ENCODE measurements around the gene ZNF26. TPM values are rescaled to one million over a fixed set of nuclear protein-coding genes. Genes with fewer than 3 reads are reported as not detected.
A peak's percentile ranks its signal among the peaks of the same experiment; 100 is the strongest.
"Not testable (repeated sequence)": the region's sequence is repeated elsewhere in the genome, so short reads cannot be mapped to it uniquely, and the experiment has no call there.

The ZNF26 gene
- total RNA-seq, 1 experiment from 2014 or later: 12.6 TPM

GRCh38 chr12:132951649-132952048, 34.5 kb upstream of the ZNF26 start:
- DNase-seq: no peak
- no peak overlapping the region for H3K27ac ChIP-seq
- H3K9me3 ChIP-seq (replicated peaks): peaks cover 14% of the 10 kb centered on the region

GRCh38 chr12:132952371-132953162, 33.6 kb upstream of the ZNF26 start:
- Histone ChIP-seq H3K27ac (no peak overlapping the region), H3K36me3 (peaks cover 21% of the 10 kb centered on the region), H3K27me3 (no peaks in the 10 kb centered on the region), H3K4me1 (no peaks in the 10 kb centered on the region), H3K4me3 (no peak overlapping the region), H3K9me3 (replicated peaks) (peaks cover 19% of the 10 kb centered on the region)
- no peak for DNase-seq

More at GRCh38 chr12:132951649-132952048, 34.5 kb upstream of the ZNF26 start:
- Histone ChIP-seq H3K4me3 (no peak overlapping the region), H3K4me1 (no peaks in the 10 kb centered on the region), H3K27me3 (no peaks in the 10 kb centered on the region), H3K36me3 (peaks cover 29% of the 10 kb centered on the region)

- Histone ChIP-seq H3K4me3 (no peak overlapping the region), H3K9me3 (replicated peaks) (peaks cover 19% of the 10 kb centered on the region), H3K36me3 (peaks cover 16% of the 10 kb centered on the region), H3K27ac (no peak overlapping the region), H3K27me3 (no peaks in the 10 kb centered on the region), H3K4me1 (no peaks in the 10 kb centered on the region)
- DNase-seq: no peak
These were observed 33.1 kb upstream of the ZNF26 start for GRCh38 chr12:132953163-132953425.

- no peaks in the 10 kb centered on the region for H3K4me1 ChIP-seq
- H3K4me3 ChIP-seq: no peak overlapping the region
- H3K27ac ChIP-seq: no peak overlapping the region
- DNase-seq: no peak
- peaks cover 19% of the 10 kb centered on the region for H3K9me3 ChIP-seq (replicated peaks)
- H3K36me3 ChIP-seq: peaks cover 12% of the 10 kb centered on the region; the same call in 1 of the 2 replicates
- no peaks in the 10 kb centered on the region for H3K27me3 ChIP-seq
These were observed 32.4 kb upstream of the ZNF26 start for GRCh38 chr12:132953771-132954170.

- Histone ChIP-seq H3K27me3 (no peaks in the 10 kb centered on the region), H3K4me3 (peak overlapping the region; percentile 94), H3K9me3 (replicated peaks) (peaks cover 19% of the 10 kb centered on the region), H3K4me1 (no peaks in the 10 kb centered on the region), H3K36me3 (peaks cover 7% of the 10 kb centered on the region; the same call in 1 of the 2 replicates), H3K27ac (peak overlapping the region; percentile 87)
- peak; percentile 6 to 26 for DNase-seq
These were observed 31.6 kb upstream of the ZNF26 start for GRCh38 chr12:132954471-132955048.

DNA sequence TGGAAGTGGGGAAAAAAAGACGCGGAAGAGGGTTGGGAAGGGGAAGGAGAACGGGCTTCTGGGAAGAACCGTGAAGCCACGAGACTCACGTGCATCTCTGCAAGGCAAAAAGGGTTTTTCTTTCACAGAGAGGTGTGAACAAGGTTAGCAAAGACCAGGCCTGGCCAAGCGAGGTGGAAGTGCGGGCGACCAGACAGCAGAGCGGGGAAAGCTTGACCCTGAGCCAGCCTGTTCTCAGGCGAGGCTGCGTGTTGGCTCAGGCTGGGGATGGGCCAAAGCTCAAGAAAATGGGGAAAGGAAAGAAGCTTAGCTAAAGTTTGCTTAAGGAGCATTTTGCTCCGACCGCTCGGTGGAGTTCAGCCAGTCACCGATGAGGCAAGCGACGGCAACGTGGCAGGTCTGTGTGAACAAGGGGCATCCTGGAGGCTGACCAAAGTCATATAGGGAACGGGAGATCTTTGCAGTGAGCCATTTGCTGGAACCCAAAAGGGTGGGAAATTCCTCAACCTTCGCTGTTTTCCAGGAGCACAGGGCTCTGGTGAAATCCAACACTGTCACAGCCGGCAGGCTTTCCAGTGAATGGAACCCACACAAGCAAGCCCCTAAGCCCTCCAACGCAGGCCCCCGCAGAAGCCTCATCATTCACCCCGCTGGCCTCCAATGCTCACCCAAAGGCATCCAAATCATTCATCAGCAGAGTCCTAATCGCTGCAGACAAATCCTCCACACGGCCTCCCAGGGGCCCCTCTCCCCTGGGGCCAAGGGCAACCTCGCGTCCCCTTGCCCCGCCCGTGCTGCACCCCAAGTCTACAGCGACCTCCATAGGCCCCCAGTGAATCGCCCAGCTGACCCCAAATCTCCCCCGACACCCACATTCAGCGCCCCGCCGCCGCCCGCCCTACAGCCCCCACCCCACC, 30.8 kb upstream of the ZNF26 start:
- Histone ChIP-seq H3K27me3 (no peaks in the 10 kb centered on the region), H3K4me3 (peak overlapping the region; percentile 94), H3K36me3 (no peaks in the 10 kb centered on the region; the same call in 1 of the 2 replicates), H3K9me3 (replicated peaks) (peaks cover 19% of the 10 kb centered on the region), H3K4me1 (no peaks in the 10 kb centered on the region), H3K27ac (peak overlapping the region; percentile 87)
- peak; percentile 53 to 69 for DNase-seq

DNA sequence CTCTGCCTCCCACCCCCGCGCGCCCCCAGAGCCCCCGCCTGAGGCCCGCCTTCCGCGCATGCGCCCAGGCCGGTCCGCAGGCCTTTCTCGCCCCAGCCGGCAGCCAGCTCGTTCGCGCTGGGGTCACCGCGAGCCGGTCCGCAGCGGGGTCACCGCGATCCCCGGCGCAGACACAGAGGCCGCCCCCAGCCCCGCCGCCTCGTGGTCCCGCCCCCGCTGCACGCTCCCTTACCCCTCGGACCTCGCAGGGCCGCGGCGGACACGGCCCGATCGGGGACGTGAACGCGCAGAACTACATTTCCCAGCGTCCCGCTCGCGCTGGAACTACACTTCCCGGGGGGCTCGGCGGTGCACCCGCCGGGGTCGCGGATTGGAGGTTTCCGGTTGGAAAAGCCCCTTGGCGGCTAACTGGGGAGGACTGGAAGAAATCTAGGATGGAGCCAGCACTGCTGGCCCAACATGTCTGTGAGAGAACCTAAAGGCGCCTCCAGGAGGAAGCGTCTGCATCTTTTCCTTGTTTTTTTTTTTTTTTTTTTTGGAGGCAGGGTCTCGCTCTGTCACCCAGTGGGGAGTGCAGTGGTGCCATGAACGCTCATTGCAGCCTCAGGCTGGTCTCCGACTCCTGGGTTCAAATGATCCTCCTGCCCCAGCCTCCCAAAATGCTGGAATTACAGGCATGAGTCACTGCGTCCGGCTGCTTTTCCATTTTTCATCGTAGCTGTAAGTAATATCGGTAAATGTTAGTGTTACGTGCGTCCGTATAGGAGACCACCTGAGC, 30.0 kb upstream of the ZNF26 start, which contains the start of gene ZNF605:
ZNF605 (minus strand) TSS at position 296 of the 778 bp plus-strand sequence. CDS start 10,671 bp downstream, outside the sequence.
- H3K4me1 ChIP-seq: no peaks in the 10 kb centered on the region
- H3K36me3 ChIP-seq: no peaks in the 10 kb centered on the region
- peak within 1 kb of the TSS; percentile 94 for H3K4me3 ChIP-seq
- DNase-seq: peak; percentile 90
- peaks cover 11% of the 10 kb centered on the region for H3K9me3 ChIP-seq (replicated peaks)
- peak within 1 kb of the TSS; percentile 87 for H3K27ac ChIP-seq
- H3K27me3 ChIP-seq: no peaks in the 10 kb centered on the region

GRCh38 chr12:132961790-132962189, 24.4 kb upstream of the ZNF26 start:
- H3K4me3 ChIP-seq; H3K4me1 ChIP-seq; DNase-seq; H3K27me3 ChIP-seq; H3K27ac ChIP-seq; H3K36me3 ChIP-seq; H3K9me3 ChIP-seq (replicated peaks): not testable (repeated sequence)

DNA sequence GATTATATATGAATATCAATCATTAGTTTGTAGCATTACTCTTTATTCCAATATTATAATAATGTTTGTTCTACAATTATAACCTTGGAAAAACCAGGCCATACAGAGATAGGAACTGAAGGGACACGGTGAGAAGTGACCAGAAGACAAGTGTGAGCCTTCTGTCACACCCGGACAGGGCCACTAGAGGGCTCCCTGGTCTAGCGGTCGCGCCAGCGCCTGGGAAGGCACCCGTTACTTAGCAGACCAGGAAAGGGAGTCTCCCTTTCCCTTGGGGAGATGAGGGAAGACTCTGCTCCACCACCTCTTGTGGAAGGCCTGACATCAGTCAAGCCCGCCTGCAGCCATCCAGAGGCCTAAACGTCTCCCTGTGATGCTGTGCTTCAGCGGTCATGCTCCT, 22.2 kb upstream of the ZNF26 start:
- not testable (repeated sequence) for H3K9me3 ChIP-seq (replicated peaks); H3K4me3 ChIP-seq; H3K36me3 ChIP-seq; H3K4me1 ChIP-seq; DNase-seq; H3K27me3 ChIP-seq; H3K27ac ChIP-seq

- no peaks in the 10 kb centered on the region for H3K27me3 ChIP-seq
- no peak overlapping the region for H3K4me3 ChIP-seq
- no peak overlapping the region for H3K27ac ChIP-seq
- H3K9me3 ChIP-seq (replicated peaks): 0 out of 2 replicates have a peak, but pooled peaks cover 3% of the 10 kb centered on the region
- H3K4me1 ChIP-seq: no peaks in the 10 kb centered on the region
- H3K36me3 ChIP-seq: no peaks in the 10 kb centered on the region
- DNase-seq: no peak
These were observed 20.4 kb upstream of the ZNF26 start for GRCh38 chr12:132965796-132966195.

GRCh38 chr12:132966676-132967415, 19.3 kb upstream of the ZNF26 start:
- 0 out of 2 replicates have a peak, but pooled peaks cover 3% of the 10 kb centered on the region for H3K9me3 ChIP-seq (replicated peaks)
- H3K4me3 ChIP-seq: no peak overlapping the region
- no peaks in the 10 kb centered on the region for H3K36me3 ChIP-seq
- H3K27ac ChIP-seq: no peak overlapping the region
- H3K4me1 ChIP-seq: no peaks in the 10 kb centered on the region
- H3K27me3 ChIP-seq: no peaks in the 10 kb centered on the region
- no peak for DNase-seq

- Histone ChIP-seq H3K4me1 (no peaks in the 10 kb centered on the region), H3K27me3 (no peaks in the 10 kb centered on the region), H3K4me3 (no peak overlapping the region), H3K36me3 (no peaks in the 10 kb centered on the region), H3K27ac (no peak overlapping the region), H3K9me3 (replicated peaks) (0 out of 2 replicates have a peak, but pooled peaks cover 3% of the 10 kb centered on the region)
- no peak for DNase-seq
These were observed 18.4 kb upstream of the ZNF26 start for GRCh38 chr12:132967736-132968135.

- no peaks in the 10 kb centered on the region for H3K9me3 ChIP-seq (replicated peaks)
- no peaks in the 10 kb centered on the region for H3K36me3 ChIP-seq
- no peak overlapping the region for H3K4me3 ChIP-seq
- H3K27me3 ChIP-seq: no peaks in the 10 kb centered on the region
- H3K4me1 ChIP-seq: no peaks in the 10 kb centered on the region
- H3K27ac ChIP-seq: no peak overlapping the region
- DNase-seq: no peak
These were observed 13.8 kb upstream of the ZNF26 start for GRCh38 chr12:132972374-132972773.

DNA sequence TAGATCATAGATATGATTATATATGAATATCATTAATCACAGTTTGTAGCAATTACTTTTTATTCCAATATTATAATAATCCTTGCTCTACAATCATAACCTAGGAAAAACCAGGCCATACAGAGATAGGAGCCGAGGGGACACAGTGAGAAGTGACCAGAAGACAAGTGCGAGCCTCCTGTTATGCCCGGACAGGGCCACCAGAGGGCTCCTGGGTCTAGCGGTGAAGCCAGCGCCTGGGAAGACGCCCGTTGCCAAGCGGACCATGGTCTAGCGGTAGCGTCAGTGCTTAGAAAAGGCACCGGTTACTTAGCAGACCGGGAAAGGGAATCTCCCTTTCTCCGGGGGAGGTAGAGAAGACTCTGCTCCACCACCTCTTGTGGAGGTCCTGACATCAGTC, 9.3 kb upstream of the ZNF26 start:
- H3K4me3 ChIP-seq; DNase-seq; H3K27me3 ChIP-seq; H3K27ac ChIP-seq; H3K36me3 ChIP-seq; H3K4me1 ChIP-seq; H3K9me3 ChIP-seq (replicated peaks): not testable (repeated sequence)

Measured in SJCRH30 (cell line).